WTC11 (cell line): ENCODE results near the gene GIPC1. TPM values are rescaled to one million over a fixed set of nuclear protein-coding genes. Genes with fewer than 3 reads are reported as not detected.

Source experiments
- AFF4 ChIP-seq: sonication (generic); formaldehyde crosslinking; IDR thresholded peaks from 2 replicates; pipeline ENCODE4 v1.8.1; 2023; ENCODE audit warnings: mild to moderate bottlenecking, missing genetic modification reagents, borderline replicate concordance
- GRHL2 ChIP-seq: fragments of 250-450 bp; sonication (Bioruptor Pico); IDR thresholded peaks from 2 replicates; pipeline ENCODE4 v1.8.0; 2022; ENCODE audit warnings: mild to moderate bottlenecking, moderate library complexity; ENCODE audit not compliant: insufficient replicate concordance, severe bottlenecking
- HMGA2 ChIP-seq: fragments of 250-450 bp; sonication (Bioruptor Pico); IDR thresholded peaks from 2 replicates; pipeline ENCODE4 v1.4.0; 2021; ENCODE audit warnings: mild to moderate bottlenecking, moderate library complexity
- HMGXB4 ChIP-seq: sonication (generic); formaldehyde crosslinking; IDR thresholded peaks from 2 replicates; pipeline ENCODE4 v1.8.1; 2023; ENCODE audit warnings: mild to moderate bottlenecking, moderate library complexity, missing genetic modification reagents
- KAT7 ChIP-seq: sonication (generic); formaldehyde crosslinking; IDR thresholded peaks from 2 replicates; pipeline ENCODE4 v1.8.1; 2023; ENCODE audit warnings: missing genetic modification reagents, mild to moderate bottlenecking, borderline replicate concordance
- NR1H2 ChIP-seq: sonication (generic); formaldehyde crosslinking; IDR thresholded peaks from 2 replicates; pipeline ENCODE4 v1.9.0; 2021; ENCODE audit warnings: mild to moderate bottlenecking, moderate library complexity, missing genetic modification reagents
- PREB ChIP-seq: sonication (generic); formaldehyde crosslinking; IDR thresholded peaks from 2 replicates; pipeline ENCODE4 v1.8.1; 2022; ENCODE audit warnings: mild to moderate bottlenecking, missing genetic modification reagents, moderate library complexity, borderline replicate concordance
- ZNF121 ChIP-seq: sonication (generic); formaldehyde crosslinking; IDR thresholded peaks from 2 replicates; pipeline ENCODE4 v1.8.0; 2023; ENCODE audit warnings: missing genetic modification reagents
- ZNF219 ChIP-seq: sonication (generic); formaldehyde crosslinking; IDR thresholded peaks from 2 replicates; pipeline ENCODE4 v1.8.0; 2023; ENCODE audit warnings: missing genetic modification reagents, mild to moderate bottlenecking, borderline replicate concordance
- ZNF423 ChIP-seq: fragments of 250-450 bp; sonication (Bioruptor Pico); IDR thresholded peaks from 2 replicates; pipeline ENCODE4 v2.1.2; 2022; ENCODE audit warnings: mild to moderate bottlenecking, moderate library complexity
- total RNA-seq: library from RNA; stranded (reverse); gene quantifications from 3 replicates; pipeline ENCODE4 v1.2.3, GENCODE V29; 2021
- TF ChIP-seq, protein P1 (sequence below): sonication (generic); formaldehyde crosslinking; IDR thresholded peaks from 2 replicates; pipeline ENCODE4 v1.8.0; 2022; ENCODE audit warnings: mild to moderate bottlenecking, missing genetic modification reagents
- TF ChIP-seq, protein P2 (sequence below): sonication (generic); formaldehyde crosslinking; IDR thresholded peaks from 2 replicates; pipeline ENCODE4 v1.8.1; 2023; ENCODE audit warnings: mild to moderate bottlenecking, missing genetic modification reagents
- TF ChIP-seq, protein P3 (sequence below): sonication (generic); formaldehyde crosslinking; conservative IDR thresholded peaks from 2 replicates; pipeline ENCODE4 v1.8.1; 2022; ENCODE audit warnings: mild to moderate bottlenecking, missing genetic modification reagents
- TF ChIP-seq, protein P4 (sequence below): sonication (generic); formaldehyde crosslinking; IDR thresholded peaks from 2 replicates; pipeline ENCODE4 v1.8.1; 2022; ENCODE audit warnings: low read depth, mild to moderate bottlenecking, moderate library complexity, missing genetic modification reagents, borderline replicate concordance
- TF ChIP-seq, protein P5 (sequence below): sonication (generic); formaldehyde crosslinking; IDR thresholded peaks from 2 replicates; pipeline ENCODE4 v1.8.0; 2023; ENCODE audit warnings: missing genetic modification reagents, mild to moderate bottlenecking, borderline replicate concordance
- TF ChIP-seq, protein P6 (sequence below): sonication (generic); formaldehyde crosslinking; IDR thresholded peaks from 2 replicates; pipeline ENCODE4 v1.8.0; 2022; ENCODE audit warnings: missing genetic modification reagents

The GIPC1 gene
- total RNA-seq, 1 experiment from 2014 or later, result 76.5 TPM

GRCh38 chr19:14441041-14441938, 54.6 kb downstream of the GIPC1 start (continued):
- TF ChIP-seq, protein P1, sequence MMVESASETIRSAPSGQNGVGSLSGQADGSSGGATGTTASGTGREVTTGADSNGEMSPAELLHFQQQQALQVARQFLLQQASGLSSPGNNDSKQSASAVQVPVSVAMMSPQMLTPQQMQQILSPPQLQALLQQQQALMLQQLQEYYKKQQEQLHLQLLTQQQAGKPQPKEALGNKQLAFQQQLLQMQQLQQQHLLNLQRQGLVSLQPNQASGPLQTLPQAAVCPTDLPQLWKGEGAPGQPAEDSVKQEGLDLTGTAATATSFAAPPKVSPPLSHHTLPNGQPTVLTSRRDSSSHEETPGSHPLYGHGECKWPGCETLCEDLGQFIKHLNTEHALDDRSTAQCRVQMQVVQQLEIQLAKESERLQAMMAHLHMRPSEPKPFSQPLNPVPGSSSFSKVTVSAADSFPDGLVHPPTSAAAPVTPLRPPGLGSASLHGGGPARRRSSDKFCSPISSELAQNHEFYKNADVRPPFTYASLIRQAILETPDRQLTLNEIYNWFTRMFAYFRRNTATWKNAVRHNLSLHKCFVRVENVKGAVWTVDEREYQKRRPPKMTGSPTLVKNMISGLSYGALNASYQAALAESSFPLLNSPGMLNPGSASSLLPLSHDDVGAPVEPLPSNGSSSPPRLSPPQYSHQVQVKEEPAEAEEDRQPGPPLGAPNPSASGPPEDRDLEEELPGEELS, result no peak
- TF ChIP-seq, protein P2, sequence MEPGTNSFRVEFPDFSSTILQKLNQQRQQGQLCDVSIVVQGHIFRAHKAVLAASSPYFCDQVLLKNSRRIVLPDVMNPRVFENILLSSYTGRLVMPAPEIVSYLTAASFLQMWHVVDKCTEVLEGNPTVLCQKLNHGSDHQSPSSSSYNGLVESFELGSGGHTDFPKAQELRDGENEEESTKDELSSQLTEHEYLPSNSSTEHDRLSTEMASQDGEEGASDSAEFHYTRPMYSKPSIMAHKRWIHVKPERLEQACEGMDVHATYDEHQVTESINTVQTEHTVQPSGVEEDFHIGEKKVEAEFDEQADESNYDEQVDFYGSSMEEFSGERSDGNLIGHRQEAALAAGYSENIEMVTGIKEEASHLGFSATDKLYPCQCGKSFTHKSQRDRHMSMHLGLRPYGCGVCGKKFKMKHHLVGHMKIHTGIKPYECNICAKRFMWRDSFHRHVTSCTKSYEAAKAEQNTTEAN (CRISPR knock-in tag), result no peak
- TF ChIP-seq GRHL2 (CRISPR knock-in tag) (no peak), AFF4 (CRISPR knock-in tag) (no peak), ZNF121 (CRISPR knock-in tag) (no peak), ZNF423 (CRISPR knock-in tag) (no peak), HMGXB4 (CRISPR knock-in tag) (no peak), NR1H2 (CRISPR knock-in tag) (no peak), PREB (CRISPR knock-in tag) (no peak), HMGA2 (CRISPR knock-in tag) (no peak), ZNF219 (CRISPR knock-in tag) (no peak), KAT7 (CRISPR knock-in tag) (no peak)
- TF ChIP-seq, protein P3, sequence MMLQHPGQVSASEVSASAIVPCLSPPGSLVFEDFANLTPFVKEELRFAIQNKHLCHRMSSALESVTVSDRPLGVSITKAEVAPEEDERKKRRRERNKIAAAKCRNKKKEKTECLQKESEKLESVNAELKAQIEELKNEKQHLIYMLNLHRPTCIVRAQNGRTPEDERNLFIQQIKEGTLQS (CRISPR knock-in tag), result no peak
- TF ChIP-seq, protein P4, sequence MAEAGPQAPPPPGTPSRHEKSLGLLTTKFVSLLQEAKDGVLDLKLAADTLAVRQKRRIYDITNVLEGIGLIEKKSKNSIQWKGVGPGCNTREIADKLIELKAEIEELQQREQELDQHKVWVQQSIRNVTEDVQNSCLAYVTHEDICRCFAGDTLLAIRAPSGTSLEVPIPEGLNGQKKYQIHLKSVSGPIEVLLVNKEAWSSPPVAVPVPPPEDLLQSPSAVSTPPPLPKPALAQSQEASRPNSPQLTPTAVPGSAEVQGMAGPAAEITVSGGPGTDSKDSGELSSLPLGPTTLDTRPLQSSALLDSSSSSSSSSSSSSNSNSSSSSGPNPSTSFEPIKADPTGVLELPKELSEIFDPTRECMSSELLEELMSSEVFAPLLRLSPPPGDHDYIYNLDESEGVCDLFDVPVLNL, result no peak
- TF ChIP-seq, protein P5, sequence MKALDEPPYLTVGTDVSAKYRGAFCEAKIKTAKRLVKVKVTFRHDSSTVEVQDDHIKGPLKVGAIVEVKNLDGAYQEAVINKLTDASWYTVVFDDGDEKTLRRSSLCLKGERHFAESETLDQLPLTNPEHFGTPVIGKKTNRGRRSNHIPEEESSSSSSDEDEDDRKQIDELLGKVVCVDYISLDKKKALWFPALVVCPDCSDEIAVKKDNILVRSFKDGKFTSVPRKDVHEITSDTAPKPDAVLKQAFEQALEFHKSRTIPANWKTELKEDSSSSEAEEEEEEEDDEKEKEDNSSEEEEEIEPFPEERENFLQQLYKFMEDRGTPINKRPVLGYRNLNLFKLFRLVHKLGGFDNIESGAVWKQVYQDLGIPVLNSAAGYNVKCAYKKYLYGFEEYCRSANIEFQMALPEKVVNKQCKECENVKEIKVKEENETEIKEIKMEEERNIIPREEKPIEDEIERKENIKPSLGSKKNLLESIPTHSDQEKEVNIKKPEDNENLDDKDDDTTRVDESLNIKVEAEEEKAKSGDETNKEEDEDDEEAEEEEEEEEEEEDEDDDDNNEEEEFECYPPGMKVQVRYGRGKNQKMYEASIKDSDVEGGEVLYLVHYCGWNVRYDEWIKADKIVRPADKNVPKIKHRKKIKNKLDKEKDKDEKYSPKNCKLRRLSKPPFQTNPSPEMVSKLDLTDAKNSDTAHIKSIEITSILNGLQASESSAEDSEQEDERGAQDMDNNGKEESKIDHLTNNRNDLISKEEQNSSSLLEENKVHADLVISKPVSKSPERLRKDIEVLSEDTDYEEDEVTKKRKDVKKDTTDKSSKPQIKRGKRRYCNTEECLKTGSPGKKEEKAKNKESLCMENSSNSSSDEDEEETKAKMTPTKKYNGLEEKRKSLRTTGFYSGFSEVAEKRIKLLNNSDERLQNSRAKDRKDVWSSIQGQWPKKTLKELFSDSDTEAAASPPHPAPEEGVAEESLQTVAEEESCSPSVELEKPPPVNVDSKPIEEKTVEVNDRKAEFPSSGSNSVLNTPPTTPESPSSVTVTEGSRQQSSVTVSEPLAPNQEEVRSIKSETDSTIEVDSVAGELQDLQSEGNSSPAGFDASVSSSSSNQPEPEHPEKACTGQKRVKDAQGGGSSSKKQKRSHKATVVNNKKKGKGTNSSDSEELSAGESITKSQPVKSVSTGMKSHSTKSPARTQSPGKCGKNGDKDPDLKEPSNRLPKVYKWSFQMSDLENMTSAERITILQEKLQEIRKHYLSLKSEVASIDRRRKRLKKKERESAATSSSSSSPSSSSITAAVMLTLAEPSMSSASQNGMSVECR, result no peak
- TF ChIP-seq, protein P6, sequence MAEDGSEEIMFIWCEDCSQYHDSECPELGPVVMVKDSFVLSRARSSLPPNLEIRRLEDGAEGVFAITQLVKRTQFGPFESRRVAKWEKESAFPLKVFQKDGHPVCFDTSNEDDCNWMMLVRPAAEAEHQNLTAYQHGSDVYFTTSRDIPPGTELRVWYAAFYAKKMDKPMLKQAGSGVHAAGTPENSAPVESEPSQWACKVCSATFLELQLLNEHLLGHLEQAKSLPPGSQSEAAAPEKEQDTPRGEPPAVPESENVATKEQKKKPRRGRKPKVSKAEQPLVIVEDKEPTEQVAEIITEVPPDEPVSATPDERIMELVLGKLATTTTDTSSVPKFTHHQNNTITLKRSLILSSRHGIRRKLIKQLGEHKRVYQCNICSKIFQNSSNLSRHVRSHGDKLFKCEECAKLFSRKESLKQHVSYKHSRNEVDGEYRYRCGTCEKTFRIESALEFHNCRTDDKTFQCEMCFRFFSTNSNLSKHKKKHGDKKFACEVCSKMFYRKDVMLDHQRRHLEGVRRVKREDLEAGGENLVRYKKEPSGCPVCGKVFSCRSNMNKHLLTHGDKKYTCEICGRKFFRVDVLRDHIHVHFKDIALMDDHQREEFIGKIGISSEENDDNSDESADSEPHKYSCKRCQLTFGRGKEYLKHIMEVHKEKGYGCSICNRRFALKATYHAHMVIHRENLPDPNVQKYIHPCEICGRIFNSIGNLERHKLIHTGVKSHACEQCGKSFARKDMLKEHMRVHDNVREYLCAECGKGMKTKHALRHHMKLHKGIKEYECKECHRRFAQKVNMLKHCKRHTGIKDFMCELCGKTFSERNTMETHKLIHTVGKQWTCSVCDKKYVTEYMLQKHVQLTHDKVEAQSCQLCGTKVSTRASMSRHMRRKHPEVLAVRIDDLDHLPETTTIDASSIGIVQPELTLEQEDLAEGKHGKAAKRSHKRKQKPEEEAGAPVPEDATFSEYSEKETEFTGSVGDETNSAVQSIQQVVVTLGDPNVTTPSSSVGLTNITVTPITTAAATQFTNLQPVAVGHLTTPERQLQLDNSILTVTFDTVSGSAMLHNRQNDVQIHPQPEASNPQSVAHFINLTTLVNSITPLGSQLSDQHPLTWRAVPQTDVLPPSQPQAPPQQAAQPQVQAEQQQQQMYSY (CRISPR knock-in tag), result no peak
